Neutrophil (primary cell): Measurements from ENCODE around the gene CNGA3.

ENCODE experiments used
- H3K27ac ChIP-seq: fragments of 200-600 bp; sonication (generic); 2 replicates; pipeline ENCODE4 v1.5.1; 2016; ENCODE audit warnings: mild to moderate bottlenecking, moderate library complexity
- H3K27me3 ChIP-seq: fragments of 200-600 bp; sonication (generic); 2 replicates; pipeline ENCODE4 v1.6.0; 2016; ENCODE audit warnings: mild to moderate bottlenecking
- H3K36me3 ChIP-seq: fragments of 200-600 bp; sonication (generic); 2 replicates; pipeline ENCODE4 v1.5.1; 2017
- H3K4me1 ChIP-seq, 2 experiments: fragments of 200-600 bp in 1 of 2; sonication (generic) in 1 of 2; 1 replicate in 1 of 2; 2 replicates in 1 of 2; pipeline versions ENCODE4 v1.5.1 to v1.6.1; 2013 to 2016; ENCODE audit warnings: low read depth in 1 of 2, low read length in 1 of 2, mild to moderate bottlenecking in 1 of 2, moderate library complexity in 1 of 2; ENCODE audit not compliant: control insufficient read depth in 1 of 2, insufficient read depth in 1 of 2
- H3K4me3 ChIP-seq, 2 experiments: fragments of 200-600 bp in 1 of 2; sonication (generic) in 1 of 2; 1 replicate in 1 of 2; 2 replicates in 1 of 2; pipeline ENCODE4 v1.5.1; 2013 to 2016; ENCODE audit warnings: low read depth in 1 of 2, low read length in 1 of 2, mild to moderate bottlenecking in 1 of 2, moderate library complexity in 1 of 2
- H3K9me3 ChIP-seq: fragments of 200-600 bp; sonication (generic); 2 replicates; pipeline ENCODE4 v1.5.1; 2016
- TF ChIP-seq, protein P1 (sequence below): fragments of 200-600 bp; sonication (generic); IDR thresholded peaks from 2 replicates; pipeline ENCODE4 v1.5.1; 2016; ENCODE audit warnings: antibody characterized with exemption

Gene CNGA3

DNA sequence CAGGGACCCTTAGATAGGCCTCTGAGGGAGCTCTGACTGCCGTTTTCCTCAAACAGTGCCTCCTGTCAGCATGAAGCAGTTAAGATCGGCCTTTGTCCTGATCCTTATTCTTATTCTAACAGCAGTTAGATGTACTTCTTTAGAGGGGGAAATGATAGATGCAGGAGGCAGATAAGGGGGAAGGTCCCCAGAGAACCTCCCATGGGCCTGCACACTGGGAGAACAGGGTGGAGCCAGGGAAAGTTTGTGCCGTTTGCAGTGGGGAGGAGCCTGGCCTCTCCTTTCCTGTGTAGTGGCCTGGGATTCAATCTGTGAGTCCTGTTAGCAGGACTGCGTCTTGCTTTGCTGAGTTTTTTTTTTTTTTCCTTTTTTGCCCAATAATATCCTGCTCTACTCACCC, 90.5 kb downstream of the CNGA3 start:
- Histone ChIP-seq H3K4me1 (no peaks in the 10 kb centered on the region), H3K4me3 (no peak overlapping the region), H3K27ac (no peak overlapping the region), H3K9me3 (no peaks in the 10 kb centered on the region), H3K36me3 (no peaks in the 10 kb centered on the region), H3K27me3 (no peaks in the 10 kb centered on the region)
- TF ChIP-seq, protein P1, sequence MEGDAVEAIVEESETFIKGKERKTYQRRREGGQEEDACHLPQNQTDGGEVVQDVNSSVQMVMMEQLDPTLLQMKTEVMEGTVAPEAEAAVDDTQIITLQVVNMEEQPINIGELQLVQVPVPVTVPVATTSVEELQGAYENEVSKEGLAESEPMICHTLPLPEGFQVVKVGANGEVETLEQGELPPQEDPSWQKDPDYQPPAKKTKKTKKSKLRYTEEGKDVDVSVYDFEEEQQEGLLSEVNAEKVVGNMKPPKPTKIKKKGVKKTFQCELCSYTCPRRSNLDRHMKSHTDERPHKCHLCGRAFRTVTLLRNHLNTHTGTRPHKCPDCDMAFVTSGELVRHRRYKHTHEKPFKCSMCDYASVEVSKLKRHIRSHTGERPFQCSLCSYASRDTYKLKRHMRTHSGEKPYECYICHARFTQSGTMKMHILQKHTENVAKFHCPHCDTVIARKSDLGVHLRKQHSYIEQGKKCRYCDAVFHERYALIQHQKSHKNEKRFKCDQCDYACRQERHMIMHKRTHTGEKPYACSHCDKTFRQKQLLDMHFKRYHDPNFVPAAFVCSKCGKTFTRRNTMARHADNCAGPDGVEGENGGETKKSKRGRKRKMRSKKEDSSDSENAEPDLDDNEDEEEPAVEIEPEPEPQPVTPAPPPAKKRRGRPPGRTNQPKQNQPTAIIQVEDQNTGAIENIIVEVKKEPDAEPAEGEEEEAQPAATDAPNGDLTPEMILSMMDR = no peak

DNA sequence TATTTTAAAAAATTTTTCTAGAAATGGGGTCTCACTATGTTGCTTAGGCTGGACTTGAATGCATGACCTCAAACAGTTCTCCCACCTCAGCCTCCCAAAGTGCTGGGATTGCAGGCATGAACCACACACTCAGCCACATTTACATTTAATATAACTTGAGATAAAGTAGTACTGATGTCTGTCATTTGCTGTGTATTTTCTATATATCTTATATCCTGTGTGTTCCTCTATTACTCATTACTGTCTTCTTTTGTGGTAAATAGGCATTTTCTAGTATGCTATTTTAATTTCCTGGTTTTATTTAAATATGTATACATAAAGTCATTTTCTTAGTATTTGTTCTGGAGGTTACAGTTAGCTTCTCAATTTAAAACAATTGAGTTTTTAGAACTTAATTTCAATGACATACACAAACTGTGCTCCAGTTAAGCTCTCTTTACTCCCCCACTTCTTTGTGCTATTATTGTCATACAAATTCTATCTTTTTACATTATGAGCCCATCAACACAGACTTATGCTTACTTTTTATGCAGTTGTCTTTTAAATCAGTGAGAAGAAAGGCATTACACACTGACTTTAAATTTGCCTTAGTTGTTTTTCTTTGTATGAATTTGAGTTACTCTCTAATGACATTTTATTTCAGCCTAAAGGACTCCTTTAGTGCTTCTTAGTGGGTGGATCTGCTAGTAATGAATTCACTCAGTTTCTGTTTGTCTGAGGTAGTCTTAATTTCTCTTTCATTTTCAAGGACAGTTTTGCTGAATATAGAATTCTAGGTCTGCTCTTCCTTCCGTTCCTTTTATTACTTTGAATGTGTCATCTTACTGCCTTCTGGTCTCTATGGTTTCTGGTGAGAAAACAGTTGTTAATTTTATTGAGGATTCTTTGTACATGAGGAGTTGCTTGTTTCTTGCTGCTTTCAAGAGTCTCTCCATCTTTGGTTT, 92.2 kb downstream of the CNGA3 start:
- H3K27ac ChIP-seq = no peak overlapping the region
- H3K4me1 ChIP-seq = no peaks in the 10 kb centered on the region
- TF ChIP-seq, protein P1 = no peak
- H3K36me3 ChIP-seq = no peaks in the 10 kb centered on the region
- H3K27me3 ChIP-seq = no peaks in the 10 kb centered on the region
- no peak overlapping the region for H3K4me3 ChIP-seq
- H3K9me3 ChIP-seq = no peaks in the 10 kb centered on the region

DNA sequence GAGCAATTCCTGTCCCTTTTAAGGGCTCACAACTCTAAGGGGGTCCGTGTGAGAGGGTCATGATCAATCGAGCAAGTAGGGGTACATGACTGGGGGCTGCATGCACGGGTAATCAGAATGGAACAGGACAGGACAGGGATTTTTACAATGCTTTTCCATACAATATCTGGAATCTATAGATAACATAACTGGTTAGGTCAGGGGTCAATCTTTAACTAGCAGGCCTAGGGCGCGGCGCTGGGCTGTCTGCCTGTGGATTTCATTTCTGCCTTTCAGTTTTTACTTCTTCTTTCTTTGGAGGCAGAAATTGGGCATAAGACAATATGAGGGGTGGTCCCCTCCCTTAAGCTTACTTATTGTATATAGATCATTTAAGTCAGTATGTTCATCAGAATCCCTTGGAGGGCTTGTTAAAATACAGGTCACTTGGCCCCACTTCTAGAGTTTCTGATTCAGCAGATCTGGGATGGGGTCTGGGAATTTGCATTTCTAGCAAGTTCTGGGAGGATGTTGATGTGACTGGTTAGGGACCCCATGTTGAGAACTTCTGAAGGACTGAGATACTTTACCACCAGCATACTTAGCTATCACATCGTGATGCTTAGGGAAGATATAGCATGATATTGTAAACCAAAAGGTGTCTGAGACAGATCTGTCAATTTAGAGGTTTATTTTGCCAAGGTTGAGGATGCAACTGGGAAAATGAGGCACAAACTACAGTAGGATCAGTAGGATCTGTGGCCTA, 95.6 kb downstream of the CNGA3 start:
- TF ChIP-seq, protein P1 = no peak
- Histone ChIP-seq H3K36me3 (no peaks in the 10 kb centered on the region), H3K4me3 (no peak overlapping the region), H3K27ac (no peak overlapping the region), H3K9me3 (no peaks in the 10 kb centered on the region), H3K4me1 (peaks cover 20 to 22% of the 10 kb centered on the region in 2 experiments), H3K27me3 (no peaks in the 10 kb centered on the region)

DNA sequence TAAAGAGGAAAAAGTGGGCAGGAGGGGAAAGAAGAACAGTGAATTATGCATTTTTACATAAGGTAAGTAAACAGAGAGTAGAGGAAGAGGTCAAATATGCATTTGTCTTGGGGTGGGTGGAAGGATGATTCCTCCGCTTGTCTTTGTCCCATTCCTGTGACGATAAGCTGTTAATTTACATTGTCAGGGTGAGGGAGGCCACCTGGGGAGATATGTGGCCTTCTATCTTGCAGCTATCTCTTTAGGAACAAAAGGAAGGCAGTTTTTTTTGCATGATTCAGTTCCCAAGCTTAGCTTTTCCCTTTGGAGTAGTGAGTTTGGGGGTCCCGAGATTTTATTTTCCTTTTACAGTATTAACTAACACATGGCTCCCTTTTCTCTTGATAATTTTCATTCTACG, 96.2 kb downstream of the CNGA3 start:
- Histone ChIP-seq H3K36me3 (no peaks in the 10 kb centered on the region), H3K4me3 (no peak overlapping the region), H3K9me3 (no peaks in the 10 kb centered on the region), H3K27me3 (no peaks in the 10 kb centered on the region), H3K27ac (no peak overlapping the region), H3K4me1 (peaks cover 24 to 28% of the 10 kb centered on the region in 2 experiments)
- TF ChIP-seq, protein P1 = no peak

DNA sequence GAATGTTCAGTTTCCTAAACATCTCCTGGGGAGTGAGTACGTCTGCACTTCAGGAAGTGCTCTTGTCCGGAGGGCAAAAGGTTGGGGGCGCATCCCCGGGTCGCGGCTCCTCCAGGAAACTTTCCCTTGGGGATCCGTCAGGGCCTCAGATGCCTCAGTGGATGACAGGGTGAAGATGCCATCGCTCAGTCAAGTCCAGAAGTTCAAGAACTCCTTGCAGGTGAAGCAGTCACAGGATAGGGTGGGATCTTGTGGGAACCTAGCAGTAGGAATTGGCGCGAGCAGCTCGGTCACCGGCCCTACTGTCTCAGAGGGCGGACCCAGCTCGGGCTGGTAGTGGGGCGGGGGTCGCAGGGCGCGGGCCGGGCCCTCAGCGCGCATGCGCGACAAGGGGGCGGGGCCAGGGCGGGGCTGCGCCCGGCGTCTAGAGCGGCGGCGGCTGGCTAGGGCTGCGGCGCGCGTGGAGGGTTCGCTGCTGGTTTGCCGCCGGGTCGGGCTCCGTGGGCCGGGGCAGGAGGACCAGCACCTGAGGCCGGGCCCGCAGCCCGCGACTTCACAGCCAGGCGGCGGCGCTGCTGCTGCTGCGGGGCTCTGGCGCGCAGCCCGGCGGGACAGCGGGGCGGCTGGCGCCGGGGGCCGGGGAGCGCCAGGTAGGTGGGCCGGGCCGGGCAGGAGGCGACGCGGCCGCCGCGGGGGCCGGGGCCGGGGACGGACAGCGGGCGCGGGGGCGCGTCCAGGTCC, 98.3 kb downstream of the CNGA3 start, which contains the start of gene INPP4A:
TSS of gene INPP4A (plus strand) at position 423 of the 741 bp plus-strand sequence. CDS start 75,191 bp downstream, outside the sequence.
- Histone ChIP-seq H3K4me3 (peak within 1 kb of the TSS; percentile 81 to 93), H3K9me3 (no peaks in the 10 kb centered on the region)

More for the DNA sequence above, 98.3 kb downstream of the CNGA3 start, which contains the start of gene INPP4A:
- Histone ChIP-seq H3K27ac (peak within 1 kb of the TSS; percentile 90), H3K4me1 (peaks cover 28 to 31% of the 10 kb centered on the region in 2 experiments), H3K36me3 (no peaks in the 10 kb centered on the region), H3K27me3 (no peaks in the 10 kb centered on the region)
- TF ChIP-seq, protein P1 = peak; percentile 73
